Measurements from ENCODE around the gene SEL1L2.
"Not testable (repeated sequence)": the region's sequence is repeated elsewhere in the genome, so short reads cannot be mapped to it uniquely, and the experiment has no call there.

Gene SEL1L2

GRCh38 chr20:13990465-13990864, at the start of gene SEL1L2:
TSS of gene SEL1L2 (minus strand) at chr20:13990614. CDS start at chr20:13990534, 80 bp downstream.
- no peak for DNase-seq (ENCODE audit: low read depth in 2 of 2)

DNA sequence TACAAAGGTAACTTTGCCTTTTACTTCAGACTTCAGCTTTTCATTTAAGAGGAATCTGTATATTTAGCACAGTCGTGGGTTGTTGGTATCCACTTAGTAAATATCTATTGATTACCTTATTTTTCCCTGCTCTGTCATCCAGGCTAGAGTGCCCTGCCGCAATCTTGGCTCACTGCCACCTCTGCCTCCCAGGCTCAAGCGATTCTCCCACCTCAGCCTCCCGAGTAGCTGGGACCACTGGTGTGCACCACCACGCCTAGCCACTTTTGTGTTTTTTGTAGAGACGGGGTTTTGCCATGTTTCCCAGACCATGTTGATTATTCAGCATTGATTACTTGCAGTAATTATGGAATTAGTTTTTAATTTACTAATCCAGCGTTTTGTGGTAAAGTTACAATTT, 46.2 kb upstream of the SEL1L2 start:
- DNase-seq (ENCODE audit: low read depth in 2 of 2), result no peak

- no peak for DNase-seq (ENCODE audit: low read depth in 2 of 2)
Observed at GRCh38 chr20:14033310-14033709, 42.9 kb upstream of the SEL1L2 start.

GRCh38 chr20:14030991-14031390, 40.6 kb upstream of the SEL1L2 start:
- no peak for DNase-seq (ENCODE audit: low read depth in 2 of 2)

DNA sequence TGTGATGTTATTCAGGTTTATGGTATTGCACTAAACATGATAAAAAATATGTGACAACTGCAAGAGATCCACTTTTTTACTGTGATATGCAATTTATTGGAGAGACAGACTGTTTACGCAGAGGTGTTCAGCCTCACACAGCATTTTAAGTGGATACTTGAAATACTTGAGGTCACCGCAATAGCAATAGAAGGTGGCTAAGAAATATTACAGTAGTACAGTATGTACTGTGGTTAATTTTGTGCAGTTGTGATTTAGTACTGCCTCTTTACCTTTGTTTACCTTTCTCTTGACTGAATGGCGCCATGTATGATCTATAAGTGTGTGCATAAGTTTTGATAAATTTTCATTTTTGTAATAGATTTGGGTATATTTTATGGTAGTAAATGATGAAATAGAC, 22.3 kb upstream of the SEL1L2 start:
- no peak for DNase-seq (ENCODE audit: low read depth in 2 of 2)

- DNase-seq (ENCODE audit: low read depth in 2 of 2), result no peak
Observed at GRCh38 chr20:14009208-14009607, 18.8 kb upstream of the SEL1L2 start.

DNA sequence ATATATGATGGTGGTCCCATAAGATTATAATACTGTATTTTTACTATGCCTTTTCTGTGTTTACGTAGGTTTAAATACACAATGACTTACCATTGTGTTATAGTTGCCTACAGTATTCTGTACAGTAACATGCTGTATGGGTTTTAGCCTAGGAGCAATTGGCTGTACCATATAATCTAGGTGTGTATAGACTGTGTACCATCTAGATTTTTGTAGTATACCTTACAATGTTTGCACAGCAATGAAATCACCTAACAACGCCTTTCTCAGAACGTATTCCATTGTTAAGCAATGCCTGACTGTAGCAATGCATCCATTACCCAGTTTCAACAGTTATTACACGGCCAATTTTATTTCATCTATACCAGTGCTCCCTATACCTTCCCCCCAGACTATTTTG, 15.6 kb upstream of the SEL1L2 start:
- DNase-seq (ENCODE audit: low read depth in 2 of 2), result no peak

- no peak for DNase-seq (ENCODE audit: low read depth in 2 of 2)
Observed at GRCh38 chr20:14000917-14001316, 10.5 kb upstream of the SEL1L2 start.

- no peak for DNase-seq (ENCODE audit: low read depth in 2 of 2)
Observed at GRCh38 chr20:13996265-13996664, 5.9 kb upstream of the SEL1L2 start.

DNA sequence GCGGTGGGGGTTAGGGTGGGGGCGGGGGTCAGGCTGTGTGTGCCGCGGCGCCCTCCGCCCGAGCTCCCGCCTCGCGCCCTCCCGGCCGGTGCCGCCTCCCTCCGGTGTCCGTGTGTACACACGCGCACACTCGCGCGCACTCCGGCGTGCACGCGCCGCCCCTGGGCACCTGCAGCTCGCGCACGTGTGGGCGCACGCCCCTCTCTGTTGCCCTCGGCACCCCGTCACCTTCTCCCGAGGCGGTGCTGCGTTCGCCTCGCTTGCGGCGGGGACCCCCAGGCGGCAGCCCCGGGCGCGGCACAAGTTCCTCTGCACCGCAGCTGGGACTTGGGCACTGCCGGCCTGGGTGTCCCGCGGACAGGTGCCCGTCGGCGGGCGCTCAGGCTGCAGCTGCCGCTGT, 5.4 kb upstream of the SEL1L2 start:
- DNase-seq (ENCODE audit: low read depth in 2 of 2), result no peak

- DNase-seq (ENCODE audit: low read depth in 2 of 2), result peak in 1 of 2 donors; percentile 7
Observed at GRCh38 chr20:13995086-13995665, 4.8 kb upstream of the SEL1L2 start, which contains the start of gene MACROD2. TSS of gene MACROD2 (plus strand) at chr20:13995516.

DNA sequence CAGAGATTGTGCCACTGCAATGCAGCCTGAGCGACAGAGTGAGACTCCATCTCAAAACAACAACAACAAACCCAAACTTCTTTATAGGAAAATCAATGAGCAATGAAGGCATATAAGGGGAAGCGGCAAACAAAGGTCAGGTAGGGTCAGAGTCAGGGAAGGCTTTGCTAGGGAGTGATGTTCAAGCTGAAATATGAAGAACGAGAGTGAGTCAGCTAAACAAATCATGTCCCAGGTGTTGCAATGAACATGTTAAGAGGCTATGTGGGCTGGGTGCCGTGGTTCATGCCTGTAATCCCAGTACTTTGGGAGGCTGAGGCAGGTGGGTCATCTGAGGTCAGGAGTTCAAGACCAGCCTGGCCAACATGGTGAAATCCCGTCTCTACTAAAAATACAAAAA, 1.5 kb upstream of the SEL1L2 start:
- not testable (repeated sequence) for DNase-seq (ENCODE audit: low read depth in 2 of 2)

- no peak for DNase-seq (ENCODE audit: low read depth in 2 of 2)
Observed at GRCh38 chr20:13991311-13991710, 897 bp upstream of the SEL1L2 start.

DNA sequence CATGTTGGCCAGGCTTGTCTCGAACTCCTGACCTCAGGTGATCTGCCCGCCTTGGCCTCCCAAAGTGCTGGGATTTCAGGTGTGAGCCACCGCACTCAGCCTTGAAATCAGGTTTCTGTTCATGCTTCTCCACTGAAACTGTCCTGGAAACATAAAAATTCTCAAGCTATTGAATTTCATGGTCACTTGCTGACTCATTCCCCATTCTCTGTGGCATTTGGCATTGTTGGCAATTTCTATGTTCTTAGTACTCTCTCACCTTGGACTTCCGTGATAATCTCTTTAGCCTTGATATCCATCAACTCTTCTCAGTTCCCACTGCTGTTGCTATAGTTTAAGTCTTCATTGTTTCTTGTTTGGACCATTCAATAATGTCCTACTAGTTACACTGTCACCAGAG, 6.2 kb downstream of the SEL1L2 start:
- DNase-seq (ENCODE audit: low read depth in 2 of 2), result no peak

DNA sequence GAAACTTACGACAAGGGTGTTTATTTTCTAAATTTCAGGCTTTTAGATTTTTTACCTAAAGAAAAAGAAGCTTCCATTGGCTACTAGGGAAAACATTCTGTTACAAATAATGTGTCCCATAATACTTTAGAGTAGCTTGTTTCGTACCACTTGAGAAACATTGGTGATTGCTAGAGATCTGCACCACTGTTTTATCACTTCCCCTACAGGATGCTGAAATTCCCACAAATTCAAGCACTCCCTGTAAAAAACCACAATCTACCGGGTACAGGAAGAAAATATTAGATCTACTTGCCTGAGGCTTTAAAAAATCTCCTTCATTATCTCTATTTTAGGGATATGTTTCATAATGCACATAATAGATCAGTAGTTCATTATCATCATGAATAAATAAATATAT, 29.9 kb downstream of the SEL1L2 start:
- no peak for DNase-seq (ENCODE audit: low read depth in 2 of 2)

GRCh38 chr20:13960119-13960518, 30.3 kb downstream of the SEL1L2 start:
- DNase-seq (ENCODE audit: low read depth in 2 of 2), result no peak

GRCh38 chr20:13953227-13953626, 37.2 kb downstream of the SEL1L2 start:
- DNase-seq (ENCODE audit: low read depth in 2 of 2), result no peak

- no peak for DNase-seq (ENCODE audit: low read depth in 2 of 2)
Observed at GRCh38 chr20:13947719-13948118, 42.7 kb downstream of the SEL1L2 start.

DNA sequence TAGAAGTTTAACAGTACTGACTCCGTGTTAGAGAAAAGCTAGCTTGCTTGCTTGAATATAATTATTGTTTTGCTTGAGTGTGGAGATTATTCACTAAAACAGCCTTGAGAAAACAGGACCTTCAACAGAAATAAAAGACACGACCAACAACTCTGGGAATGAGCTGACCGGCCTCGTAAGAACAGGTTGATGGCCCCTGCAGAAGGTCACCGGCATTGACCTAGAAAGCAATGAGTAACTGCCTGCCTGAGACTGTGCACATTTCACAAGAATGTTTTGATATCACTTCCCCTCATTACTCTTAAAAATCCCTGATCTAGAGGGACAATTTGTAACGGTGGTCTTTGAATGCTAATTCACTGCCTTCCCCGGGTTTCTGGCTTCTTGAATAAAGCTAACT, 49.4 kb downstream of the SEL1L2 start:
- DNase-seq (ENCODE audit: low read depth in 2 of 2), result no peak

DNA sequence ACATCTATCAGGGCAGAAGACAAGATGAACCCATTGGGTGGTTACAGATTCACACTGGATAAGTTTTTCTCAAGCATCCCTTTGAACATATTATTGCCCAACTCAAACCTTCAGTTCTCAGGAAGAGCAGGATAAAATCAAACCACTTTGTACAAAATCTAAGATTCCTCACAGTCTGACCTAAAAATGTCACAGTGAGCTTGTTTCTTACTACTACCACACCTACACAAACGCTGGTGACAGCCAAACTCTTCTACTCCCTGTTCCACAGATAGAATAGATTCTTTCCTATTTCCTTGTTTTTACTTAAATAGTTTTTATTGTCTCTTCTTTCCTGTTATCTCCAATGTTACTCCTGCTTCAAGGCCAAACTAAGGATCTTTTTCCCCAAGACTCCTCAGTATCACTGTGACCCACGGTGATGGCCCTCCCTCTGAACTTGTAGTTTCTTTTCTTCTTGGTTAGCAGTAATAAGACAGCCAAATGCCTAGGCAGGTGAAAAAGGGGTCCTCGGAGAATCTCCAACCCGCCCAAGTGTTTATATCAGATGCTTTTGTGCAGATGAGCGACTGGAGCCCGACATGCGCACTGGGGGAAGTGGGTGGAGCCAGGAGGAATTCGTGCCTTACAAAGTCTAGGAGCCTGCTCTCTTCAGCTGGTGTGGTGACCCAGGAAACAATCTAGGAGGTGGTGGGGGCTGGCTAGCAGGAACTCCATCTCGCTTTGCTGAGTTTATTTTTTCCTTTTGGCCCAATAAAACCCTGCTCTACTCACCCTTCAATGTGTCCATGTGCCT, 53.4 kb downstream of the SEL1L2 start:
- no peak for DNase-seq (ENCODE audit: low read depth in 2 of 2)

GRCh38 chr20:13934992-13935894, 55.2 kb downstream of the SEL1L2 start:
- no peak for DNase-seq (ENCODE audit: low read depth in 2 of 2)

DNA sequence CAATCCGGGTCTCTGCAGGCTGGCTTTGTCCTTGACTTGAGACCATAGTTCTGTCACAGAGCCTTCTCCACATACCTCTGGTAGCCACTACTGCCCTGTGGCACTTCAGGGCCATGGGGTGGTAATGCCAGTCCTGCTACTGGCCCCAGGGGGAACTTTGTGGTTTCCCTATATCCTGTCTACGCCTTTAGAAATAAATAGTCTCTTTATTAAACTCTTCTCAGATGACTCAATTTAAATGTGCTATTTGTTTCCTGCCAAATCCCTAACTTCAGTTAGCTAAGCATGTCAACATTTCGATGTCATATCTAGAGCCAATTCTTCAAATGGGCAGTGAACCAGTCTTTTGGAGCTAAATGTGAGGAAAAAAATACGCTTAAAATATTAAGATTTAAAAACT, 60.1 kb downstream of the SEL1L2 start:
- DNase-seq (ENCODE audit: low read depth in 2 of 2), result no peak

Data from activated CD8-positive, alpha-beta memory T cell treated with anti-CD3 and anti-CD28 coated beads for 4 hours (primary cell).